T-helper 1 cell (primary cell): ENCODE data around the gene MOK.
"Not testable (repeated sequence)": the region's sequence is repeated elsewhere in the genome, so short reads cannot be mapped to it uniquely, and the experiment has no call there.

Source experiments
- DNase-seq, 5 donors: peaks; one replicate each; pipeline ENCODE4 v3.0.0-alpha.2; 2012 to 2020

The MOK gene

GRCh38 chr14:102246071-102246470 lies 58.9 kb downstream of the MOK start:
- DNase-seq = no peak

GRCh38 chr14:102243795-102244194 lies 61.2 kb downstream of the MOK start:
- DNase-seq = not testable (repeated sequence)

- no peak for DNase-seq
Measured at GRCh38 chr14:102241147-102241546, 63.8 kb downstream of the MOK start.

GRCh38 chr14:102240481-102240880 lies 64.5 kb downstream of the MOK start:
- DNase-seq = not testable (repeated sequence)

DNA sequence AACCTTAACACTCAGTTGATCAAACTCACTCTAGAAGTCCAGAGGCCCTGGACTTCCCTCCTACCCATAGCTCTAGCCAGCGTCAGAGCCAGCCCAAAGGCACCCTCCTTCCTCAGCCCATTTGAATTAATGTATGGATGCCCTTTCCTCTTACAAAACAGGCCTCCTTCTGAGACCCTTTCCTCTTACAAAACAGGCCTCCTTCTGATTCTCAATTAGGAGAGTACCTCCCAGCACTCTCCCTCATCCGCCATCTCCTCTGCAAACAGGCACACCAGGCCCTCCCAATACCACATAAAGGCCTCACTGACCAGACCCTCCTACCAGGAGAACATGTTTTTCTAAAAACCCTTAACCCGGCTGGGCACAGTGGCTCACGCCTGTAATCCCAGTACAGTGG lies 65.7 kb downstream of the MOK start:
- DNase-seq = no peak

DNA sequence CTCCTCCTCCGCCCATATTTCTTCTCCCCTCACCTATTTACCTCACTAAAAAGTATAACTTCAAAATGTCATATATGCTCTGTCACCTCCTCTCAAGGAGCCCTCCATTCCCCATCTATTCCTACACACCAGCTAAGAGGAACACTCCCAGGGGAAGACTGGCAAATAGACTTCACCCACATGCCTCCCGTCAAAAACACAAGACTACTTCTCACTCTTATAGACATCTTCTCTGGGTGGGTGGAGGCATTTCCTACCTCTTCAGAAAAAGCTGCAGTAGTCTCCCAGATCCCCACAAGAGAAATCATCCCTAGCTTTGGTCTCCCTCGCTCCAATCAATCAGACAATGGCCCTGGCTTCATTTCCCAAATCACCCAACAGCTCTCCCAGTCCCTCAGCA lies 66.2 kb downstream of the MOK start:
- DNase-seq = no peak

DNA sequence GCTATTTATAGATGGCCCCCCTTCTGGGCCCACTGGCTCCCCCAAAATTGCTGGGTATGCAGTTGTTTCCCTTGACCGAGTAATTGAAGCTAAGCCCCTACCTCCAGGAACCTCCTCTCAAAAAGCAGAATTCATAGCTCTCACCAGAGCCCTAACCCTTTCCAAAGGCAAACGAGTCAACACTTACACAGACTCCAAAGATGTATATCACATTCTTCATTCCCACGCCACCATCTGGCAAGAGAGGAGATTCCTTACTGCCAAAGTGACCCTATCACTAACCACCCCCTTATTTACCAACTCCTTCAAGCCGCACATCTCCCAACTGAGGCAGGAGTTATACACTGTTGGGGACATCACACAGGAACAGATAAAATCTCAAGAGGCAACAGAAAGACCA lies 66.8 kb downstream of the MOK start:
- DNase-seq = no peak

GRCh38 chr14:102236026-102236425 lies 68.9 kb downstream of the MOK start:
- no peak for DNase-seq

GRCh38 chr14:102235275-102235897 lies 69.6 kb downstream of the MOK start:
- DNase-seq = peak; percentile 39 to 68 (median 57)

DNA sequence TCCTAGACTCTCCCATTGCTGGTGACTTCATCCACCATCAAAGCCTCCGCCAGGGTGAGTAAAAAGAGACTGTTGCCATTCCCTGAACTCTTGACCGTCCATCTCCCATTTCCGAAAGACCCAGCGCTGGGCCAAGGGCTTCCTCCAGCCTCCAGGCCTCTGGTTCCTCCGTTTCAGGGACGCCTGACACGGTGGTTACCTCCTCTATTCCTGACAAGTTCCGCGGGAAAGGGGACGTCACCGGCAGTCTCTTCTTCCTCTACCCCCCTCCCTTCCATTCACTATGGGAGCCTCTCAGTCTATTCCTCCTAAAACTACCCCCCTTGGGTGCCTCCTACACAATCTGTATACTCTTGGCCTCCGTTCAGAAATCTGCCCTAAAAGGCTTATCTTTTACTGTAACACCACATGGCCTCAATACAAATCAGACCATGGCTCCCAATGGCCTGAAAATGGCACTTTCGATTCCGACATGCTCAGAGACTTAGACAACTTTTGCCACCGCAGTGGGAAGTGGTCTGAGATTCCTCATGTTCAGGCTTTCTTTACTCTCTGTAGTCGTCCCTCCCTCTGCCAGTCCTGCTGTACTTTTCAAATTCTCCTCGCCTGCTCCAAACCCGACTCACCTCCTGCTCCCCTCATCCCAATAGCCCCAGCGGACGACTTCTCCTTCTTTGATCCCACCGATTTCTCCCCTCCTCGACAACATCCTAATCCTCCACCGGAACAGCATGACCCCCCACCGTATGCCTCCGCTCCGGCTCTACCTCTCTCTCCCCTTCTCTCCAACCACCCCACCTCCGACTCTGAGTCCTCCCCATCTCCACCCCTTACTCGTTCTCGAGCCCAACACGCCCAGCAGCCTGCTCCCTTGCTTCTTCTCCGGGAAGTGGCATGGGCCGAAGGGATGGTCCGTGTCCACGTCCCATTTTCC lies 70.4 kb downstream of the MOK start:
- DNase-seq = no peak

- DNase-seq = no peak
Measured at GRCh38 chr14:102233081-102233480, 71.9 kb downstream of the MOK start.

DNA sequence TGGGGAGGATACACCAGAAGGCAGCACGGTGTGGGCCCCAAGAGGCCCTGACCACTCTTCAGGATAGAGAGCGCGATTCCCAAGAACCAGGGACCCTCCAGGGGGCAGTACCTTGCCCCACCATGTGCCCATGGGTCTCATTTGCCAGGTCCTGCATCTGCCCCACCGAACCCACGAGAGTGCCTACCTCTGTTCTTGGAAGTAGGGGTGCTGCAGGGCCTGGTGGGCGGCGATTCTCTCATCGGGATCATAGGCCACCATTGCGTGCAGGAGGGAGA lies 72.7 kb downstream of the MOK start:
- no peak for DNase-seq

- DNase-seq = no peak
Measured at GRCh38 chr14:102231476-102232347, 73.3 kb downstream of the MOK start.

- no peak for DNase-seq
Measured at GRCh38 chr14:102230481-102231210, 74.3 kb downstream of the MOK start.

GRCh38 chr14:102229739-102230092 lies 75.2 kb downstream of the MOK start:
- no peak for DNase-seq

GRCh38 chr14:102229071-102229738 lies 75.8 kb downstream of the MOK start:
- DNase-seq = no peak

- DNase-seq = no peak
Measured at GRCh38 chr14:102227184-102227964, 77.6 kb downstream of the MOK start.

GRCh38 chr14:102226356-102227125 lies 78.4 kb downstream of the MOK start:
- DNase-seq = no peak

- no peak for DNase-seq
Measured at GRCh38 chr14:102225936-102226335, 79.0 kb downstream of the MOK start.

- DNase-seq = no peak
Measured at GRCh38 chr14:102225386-102225785, 79.6 kb downstream of the MOK start.

- DNase-seq = no peak
Measured at GRCh38 chr14:102223682-102224081, 81.3 kb downstream of the MOK start.
